CD8-positive, alpha-beta memory T cell (primary cell): ENCODE results near the gene BICD1. TPM values are rescaled to one million over a fixed set of nuclear protein-coding genes. Genes with fewer than 3 reads are reported as not detected.

Experiments
- CTCF ChIA-PET: fragments of 350-600 bp; sonication (Branson Sonifier 250); formaldehyde crosslinking; loops from one replicate; lab custom pipeline; 2021; ENCODE audit warnings: antibody characterized with exemption; lab: Charles Lee
- POLR2A ChIA-PET: fragments of 350-600 bp; sonication (Branson Sonifier 250); formaldehyde crosslinking; loops from one replicate; lab custom pipeline; 2021; ENCODE audit warnings: antibody characterized with exemption; lab: Charles Lee
- DNase-seq, 5 donors: peaks; one replicate each; pipeline versions ENCODE4 v3.0.0 to v3.0.0-alpha.2; 2020 to 2022; ENCODE audit warnings: mixed read lengths in 1 of 5
- H3K27ac ChIP-seq: one replicate; pipeline ENCODE4 v1.7.0; 2013; ENCODE audit warnings: low read depth, mild to moderate bottlenecking, low read length, moderate library complexity
- H3K27me3 ChIP-seq: 2 replicates; pipeline ENCODE4 v1.7.0; 2013; ENCODE audit warnings: low read length, mild to moderate bottlenecking; ENCODE audit not compliant: insufficient read depth, poor library complexity, severe bottlenecking
- H3K36me3 ChIP-seq: 2 replicates; pipeline ENCODE4 v1.7.0; 2013; ENCODE audit warnings: mild to moderate bottlenecking, low read length, moderate library complexity; ENCODE audit not compliant: insufficient read depth
- H3K4me1 ChIP-seq: 2 replicates; pipeline ENCODE4 v1.7.0; 2013; ENCODE audit warnings: mild to moderate bottlenecking, low read length, moderate library complexity; ENCODE audit not compliant: insufficient read depth
- H3K4me3 ChIP-seq: 2 replicates; pipeline ENCODE4 v1.7.0; 2013; ENCODE audit warnings: mild to moderate bottlenecking, low read length
- H3K9me3 ChIP-seq: 2 replicates; pipeline ENCODE4 v1.7.0; 2013; ENCODE audit warnings: mild to moderate bottlenecking, low read length
- H3K27ac Mint-ChIP-seq, 8 donors: one replicate each; pipeline ENCODE4 v1.8.0; 2020 to 2021; ENCODE audit warnings: mixed read lengths in 8 of 8, mild to moderate bottlenecking in 6 of 8, inconsistent platforms in 3 of 8, moderate library complexity in 3 of 8
- H3K27me3 Mint-ChIP-seq, 2 donors: one replicate each; pipeline ENCODE4 v1.8.0; 2020 to 2021; ENCODE audit warnings: mixed read lengths in 2 of 2, mild to moderate bottlenecking in 1 of 2, moderate library complexity in 1 of 2
- H3K36me3 Mint-ChIP-seq, 3 donors: one replicate each; pipeline ENCODE4 v1.8.0; 2020 to 2021; ENCODE audit warnings: mixed read lengths in 3 of 3, inconsistent platforms in 1 of 3, mild to moderate bottlenecking in 1 of 3
- H3K4me1 Mint-ChIP-seq, 3 donors: one replicate each; pipeline ENCODE4 v1.8.0; 2020 to 2021; ENCODE audit warnings: mixed read lengths in 3 of 3, inconsistent platforms in 1 of 3, mild to moderate bottlenecking in 1 of 3
- H3K4me3 Mint-ChIP-seq, 7 donors: one replicate each; pipeline ENCODE4 v1.8.0; 2020 to 2021; ENCODE audit warnings: mixed read lengths in 7 of 7, mild to moderate bottlenecking in 6 of 7, moderate library complexity in 4 of 7, inconsistent platforms in 2 of 7
- H3K9me3 Mint-ChIP-seq, 5 donors: one replicate each; pipeline ENCODE4 v1.8.0; 2020 to 2022; ENCODE audit warnings: mixed read lengths in 5 of 5, mild to moderate bottlenecking in 3 of 5, moderate library complexity in 2 of 5, inconsistent platforms in 1 of 5
- polyA plus RNA-seq: library from polyadenylated mRNA; unstranded; fragments of 300-500 nt; fragmentation: Illumina TruSeq; gene quantifications from one replicate; pipeline ENCODE4 v1.2.3, GENCODE V29; 2021
- total RNA-seq, 2 experiments: library from RNA; stranded (reverse); gene quantifications; one replicate each; pipeline ENCODE4 v1.2.3, GENCODE V29; 2021

BICD1 gene
- total and polyA plus RNA-seq, 3 experiments from 2014 or later, result 8.7 to 20.5 (median 18.0) TPM

DNA sequence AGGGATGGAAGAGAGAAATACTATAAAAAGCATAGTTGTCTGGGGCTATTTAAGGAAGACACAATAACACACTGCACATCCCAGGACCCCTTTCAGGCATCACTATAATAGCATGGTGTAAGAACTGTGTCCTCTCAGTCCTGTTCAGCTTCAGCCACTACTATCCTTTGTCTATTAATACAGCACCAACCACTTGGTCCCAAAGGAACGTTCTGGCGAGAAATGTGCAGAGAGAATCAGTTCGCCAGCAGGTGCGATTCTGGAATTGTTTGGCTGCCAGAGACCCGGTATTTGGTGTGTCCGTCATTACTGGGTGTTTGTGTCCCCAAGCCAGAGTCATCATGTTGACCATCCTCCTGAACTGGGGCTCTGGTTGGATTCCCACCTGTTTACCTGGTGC, 52.7 kb downstream of the BICD1 start:
- POLR2A ChIA-PET, result no interaction called here
- DNase-seq, result no peak
- Histone ChIP-seq H3K4me1 (no peaks in the 10 kb centered on the region), H3K27me3 (no peaks in the 10 kb centered on the region), H3K36me3 (no peaks in the 10 kb centered on the region), H3K9me3 (no peaks in the 10 kb centered on the region), H3K27ac (no peak overlapping the region), H3K4me3 (no peak overlapping the region)
- H3K27ac Mint-ChIP-seq, result peak overlapping the region in 3 of 8 donors; percentile 36 to 56 (median 47)
- peaks cover 2 to 11% (median 10%) of the 10 kb centered on the region in 3 donors for H3K4me1 Mint-ChIP-seq
- no peaks in the 10 kb centered on the region for H3K27me3 Mint-ChIP-seq
- H3K9me3 Mint-ChIP-seq, result no peaks in the 10 kb centered on the region
- H3K4me3 Mint-ChIP-seq, result no peak overlapping the region
- H3K36me3 Mint-ChIP-seq, result peaks cover 0 to 15% (median 5%) of the 10 kb centered on the region in 3 donors
- CTCF ChIA-PET, result interaction anchor here (1.1 kb wide), 1 partner anchor 14 kb away, joined by 3 read pairs; no protein-coding TSS in a partner anchor

DNA sequence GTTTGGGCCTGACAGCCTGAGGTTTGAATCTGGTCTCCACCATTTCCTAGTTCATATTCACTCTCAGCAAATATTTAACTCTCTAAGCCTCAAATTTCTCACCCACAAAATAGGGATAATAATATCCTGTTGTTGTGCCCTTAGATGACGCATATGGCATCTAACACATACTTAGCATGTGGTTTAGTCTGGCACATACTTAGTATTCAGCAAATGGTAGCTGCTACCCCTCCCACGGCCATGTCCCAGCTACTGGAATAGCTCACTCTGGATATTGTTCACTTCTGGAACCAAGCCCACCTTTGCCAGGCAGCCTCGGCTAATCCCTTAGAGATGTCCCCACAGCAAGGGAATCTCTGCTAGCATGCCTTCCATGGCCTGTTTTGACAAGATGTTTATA, 53.3 kb downstream of the BICD1 start:
- peak in 2 of 5 donors; percentile 0 to 51 for DNase-seq
- H3K27ac ChIP-seq, result no peak overlapping the region
- peaks cover 2 to 11% (median 10%) of the 10 kb centered on the region in 3 donors for H3K4me1 Mint-ChIP-seq
- H3K27me3 Mint-ChIP-seq, result no peaks in the 10 kb centered on the region
- CTCF ChIA-PET, result interaction anchor here (1.1 kb wide), 1 partner anchor 13 kb away, joined by 3 read pairs; no protein-coding TSS in a partner anchor
- H3K4me3 Mint-ChIP-seq, result no peak overlapping the region
- no peak overlapping the region for H3K4me3 ChIP-seq
- POLR2A ChIA-PET, result no interaction called here
- H3K4me1 ChIP-seq, result no peaks in the 10 kb centered on the region
- H3K27me3 ChIP-seq, result no peaks in the 10 kb centered on the region
- peak overlapping the region in 5 of 8 donors; percentile 17 to 56 (median 47) for H3K27ac Mint-ChIP-seq
- H3K9me3 ChIP-seq, result no peaks in the 10 kb centered on the region
- H3K36me3 Mint-ChIP-seq, result peaks cover 0 to 15% (median 10%) of the 10 kb centered on the region in 3 donors
- H3K36me3 ChIP-seq, result no peaks in the 10 kb centered on the region
- peaks cover 0 to 2% (median 0%) of the 10 kb centered on the region in 5 donors for H3K9me3 Mint-ChIP-seq

DNA sequence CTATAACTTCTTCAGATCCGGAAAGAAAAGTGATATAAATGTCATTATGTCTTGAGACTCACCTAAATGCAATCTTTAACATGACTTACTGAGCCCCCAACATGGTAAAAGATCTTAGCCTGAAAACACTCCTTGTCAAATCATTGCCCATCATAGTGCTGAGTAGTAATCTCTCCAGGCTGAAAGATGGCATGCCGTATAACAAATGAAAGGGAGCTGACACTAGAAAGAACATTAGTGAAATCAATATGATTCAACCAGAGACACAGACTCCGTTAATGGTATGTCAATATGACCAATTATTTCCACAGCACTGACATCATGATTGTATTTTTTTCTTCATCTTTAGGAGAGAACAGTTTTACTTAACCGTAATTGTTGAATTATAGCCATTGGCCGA, 54.4 kb downstream of the BICD1 start:
- Mint-ChIP-seq H3K27me3 (no peaks in the 10 kb centered on the region), H3K9me3 (peaks cover 0 to 5% (median 0%) of the 10 kb centered on the region in 5 donors), H3K4me1 (peaks cover 2 to 11% (median 10%) of the 10 kb centered on the region in 3 donors), H3K36me3 (peaks cover 0 to 15% (median 12%) of the 10 kb centered on the region in 3 donors), H3K27ac (peak overlapping the region in 1 of 8 donors; percentile 1), H3K4me3 (no peak overlapping the region)
- H3K4me3 ChIP-seq, result no peak overlapping the region
- no peaks in the 10 kb centered on the region for H3K27me3 ChIP-seq
- no peak for DNase-seq
- H3K27ac ChIP-seq, result no peak overlapping the region
- ChIA-PET CTCF (no interaction called here), POLR2A (no interaction called here)
- H3K4me1 ChIP-seq, result no peaks in the 10 kb centered on the region
- no peaks in the 10 kb centered on the region for H3K36me3 ChIP-seq
- no peaks in the 10 kb centered on the region for H3K9me3 ChIP-seq

DNA sequence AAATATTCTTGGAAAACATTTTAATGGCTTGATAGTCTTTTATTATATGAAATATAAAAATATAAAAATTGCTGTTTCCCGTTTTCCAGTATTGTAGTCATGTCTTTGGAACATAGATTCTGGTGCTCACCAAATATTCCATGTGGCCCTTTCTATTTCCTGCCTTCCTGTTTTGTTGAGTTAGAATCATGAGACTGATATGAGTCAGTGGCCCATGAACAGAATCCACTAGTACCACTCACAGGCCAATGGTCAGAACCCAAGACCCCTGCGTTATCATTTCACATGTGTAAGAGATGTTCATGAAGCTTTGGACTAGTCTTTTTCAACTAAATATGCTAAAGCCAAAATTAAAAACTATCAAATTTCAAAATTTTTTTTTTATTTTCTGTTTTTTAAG, 56.9 kb downstream of the BICD1 start:
- peaks cover 0 to 5% (median 0%) of the 10 kb centered on the region in 5 donors for H3K9me3 Mint-ChIP-seq
- no peaks in the 10 kb centered on the region for H3K4me1 ChIP-seq
- H3K27ac ChIP-seq, result no peak overlapping the region
- DNase-seq, result no peak
- no peaks in the 10 kb centered on the region for H3K27me3 ChIP-seq
- POLR2A ChIA-PET, result no interaction called here
- H3K4me3 ChIP-seq, result no peak overlapping the region
- no peak overlapping the region for H3K27ac Mint-ChIP-seq
- no peak overlapping the region for H3K4me3 Mint-ChIP-seq
- peaks cover 0 to 15% (median 12%) of the 10 kb centered on the region in 3 donors for H3K36me3 Mint-ChIP-seq
- no peaks in the 10 kb centered on the region for H3K27me3 Mint-ChIP-seq
- CTCF ChIA-PET, result no interaction called here
- H3K9me3 ChIP-seq, result no peaks in the 10 kb centered on the region
- peaks cover 2 to 11% (median 8%) of the 10 kb centered on the region in 3 donors for H3K4me1 Mint-ChIP-seq
- no peaks in the 10 kb centered on the region for H3K36me3 ChIP-seq

DNA sequence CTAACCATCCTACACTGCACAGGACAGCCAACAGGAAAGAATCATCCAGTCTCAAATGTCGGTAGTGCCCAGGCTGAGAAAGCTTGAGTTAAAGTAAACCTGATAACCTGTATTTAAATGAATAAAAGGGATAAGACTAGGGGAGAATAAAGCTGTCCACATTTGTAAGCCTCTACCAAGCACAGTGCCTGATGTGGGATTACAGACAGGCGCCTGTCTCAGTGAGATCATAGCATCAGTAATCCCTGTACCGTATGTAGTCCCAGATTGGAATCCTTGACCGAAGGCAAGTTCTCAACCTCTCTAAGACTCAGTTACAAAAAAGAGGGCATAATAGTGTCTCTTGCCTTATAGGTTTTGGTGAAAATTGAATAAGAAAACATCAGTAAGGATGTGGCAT, 59.9 kb downstream of the BICD1 start:
- Histone ChIP-seq H3K36me3 (no peaks in the 10 kb centered on the region), H3K27me3 (no peaks in the 10 kb centered on the region), H3K27ac (no peak overlapping the region), H3K4me1 (no peaks in the 10 kb centered on the region), H3K9me3 (no peaks in the 10 kb centered on the region), H3K4me3 (no peak overlapping the region)
- Mint-ChIP-seq H3K4me3 (no peak overlapping the region), H3K36me3 (peaks cover 0 to 7% (median 2%) of the 10 kb centered on the region in 3 donors), H3K27me3 (peaks cover 0 to under 1% of the 10 kb centered on the region in 2 donors), H3K4me1 (no peaks in the 10 kb centered on the region), H3K9me3 (peaks cover 0 to 5% (median 0%) of the 10 kb centered on the region in 5 donors), H3K27ac (no peak overlapping the region)
- POLR2A ChIA-PET, result no interaction called here
- CTCF ChIA-PET, result no interaction called here
- no peak for DNase-seq

DNA sequence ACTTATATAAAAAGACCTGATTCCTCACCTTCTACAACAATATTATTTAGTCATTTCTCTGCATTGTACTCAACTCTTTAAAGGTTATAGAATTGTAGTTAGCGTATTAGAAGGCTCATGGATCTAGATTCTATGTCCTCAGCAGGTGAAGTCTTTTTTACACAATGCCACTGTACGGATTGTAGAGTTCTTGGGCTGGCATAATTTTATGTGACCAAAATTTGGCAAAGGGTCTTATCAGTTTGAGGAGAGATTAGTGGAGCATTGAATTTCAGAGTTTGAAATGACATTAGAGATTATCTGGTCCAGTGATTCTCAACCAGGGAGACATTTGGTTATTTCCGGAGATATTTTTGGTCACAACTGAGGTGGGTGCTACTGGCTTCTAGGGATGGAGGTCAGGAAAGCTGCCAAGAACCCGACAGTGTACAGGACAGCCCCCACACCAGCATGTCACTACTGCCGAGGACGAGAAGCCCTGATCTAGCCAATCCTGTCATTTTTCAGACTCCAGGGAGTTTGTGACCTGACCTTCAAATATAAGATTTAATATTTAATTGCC, 63.9 kb downstream of the BICD1 start:
- H3K4me1 ChIP-seq, result no peaks in the 10 kb centered on the region
- no peak for DNase-seq
- H3K36me3 ChIP-seq, result no peaks in the 10 kb centered on the region
- no peaks in the 10 kb centered on the region for H3K9me3 Mint-ChIP-seq
- no peak overlapping the region for H3K27ac ChIP-seq
- H3K4me3 Mint-ChIP-seq, result no peak overlapping the region
- no peaks in the 10 kb centered on the region for H3K9me3 ChIP-seq
- ChIA-PET POLR2A (no interaction called here), CTCF (no interaction called here)
- no peaks in the 10 kb centered on the region for H3K4me1 Mint-ChIP-seq
- H3K27ac Mint-ChIP-seq, result no peak overlapping the region
- H3K4me3 ChIP-seq, result no peak overlapping the region
- H3K27me3 ChIP-seq, result no peaks in the 10 kb centered on the region
- H3K36me3 Mint-ChIP-seq, result peaks cover 0 to 2% (median 0%) of the 10 kb centered on the region in 3 donors
- H3K27me3 Mint-ChIP-seq, result peaks cover 0 to 1% of the 10 kb centered on the region in 2 donors

DNA sequence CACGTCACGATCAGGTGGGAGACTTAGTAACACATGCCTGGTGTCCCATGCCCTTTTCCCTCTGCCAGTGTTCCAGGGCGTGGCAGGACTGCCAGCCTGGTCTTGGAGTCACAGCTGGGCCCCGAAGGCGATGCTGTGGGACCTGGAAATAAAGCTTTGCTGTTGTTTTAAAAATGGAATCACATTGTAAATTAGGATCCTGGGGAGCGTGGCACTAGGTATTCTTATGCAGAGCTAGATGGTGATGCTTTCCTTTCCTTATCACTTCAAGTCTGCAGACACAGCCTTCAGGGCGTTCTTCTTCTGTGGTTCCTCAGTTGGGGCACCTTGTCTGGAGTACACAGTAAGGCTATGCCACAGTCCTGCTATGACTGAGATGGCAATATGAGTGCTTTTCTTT, 64.6 kb downstream of the BICD1 start:
- Histone ChIP-seq H3K4me1 (no peaks in the 10 kb centered on the region), H3K27ac (no peak overlapping the region), H3K9me3 (no peaks in the 10 kb centered on the region), H3K27me3 (no peaks in the 10 kb centered on the region), H3K4me3 (no peak overlapping the region), H3K36me3 (no peaks in the 10 kb centered on the region)
- DNase-seq, result no peak
- H3K4me1 Mint-ChIP-seq, result no peaks in the 10 kb centered on the region
- ChIA-PET CTCF (no interaction called here), POLR2A (no interaction called here)
- H3K27me3 Mint-ChIP-seq, result peaks cover 0 to 1% of the 10 kb centered on the region in 2 donors
- no peak overlapping the region for H3K27ac Mint-ChIP-seq
- H3K36me3 Mint-ChIP-seq, result peaks cover 0 to 4% (median 0%) of the 10 kb centered on the region in 3 donors
- H3K4me3 Mint-ChIP-seq, result no peak overlapping the region
- H3K9me3 Mint-ChIP-seq, result no peaks in the 10 kb centered on the region

DNA sequence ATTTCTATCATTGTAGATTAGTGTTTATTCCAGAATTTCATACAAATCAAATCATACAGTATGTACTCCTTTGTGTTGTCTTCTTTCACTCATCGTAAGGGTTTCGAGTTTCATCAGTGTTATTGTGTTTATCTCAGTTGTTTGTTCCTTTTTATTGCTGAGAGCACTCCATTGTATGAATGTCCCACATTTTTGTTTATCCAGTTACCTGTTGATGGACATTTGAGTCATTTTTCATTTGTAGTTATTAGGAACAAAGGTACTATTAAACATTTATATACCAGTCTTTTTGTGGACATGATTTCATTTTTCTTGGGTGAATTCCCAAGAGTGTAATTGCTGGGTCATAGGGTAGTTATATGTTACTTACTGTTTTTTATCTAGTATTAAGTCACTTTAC, 70.0 kb downstream of the BICD1 start:
- Histone ChIP-seq H3K27me3 (no peaks in the 10 kb centered on the region), H3K9me3 (no peaks in the 10 kb centered on the region), H3K4me3 (no peak overlapping the region), H3K36me3 (no peaks in the 10 kb centered on the region), H3K4me1 (no peaks in the 10 kb centered on the region), H3K27ac (no peak overlapping the region)
- DNase-seq, result no peak
- H3K27ac Mint-ChIP-seq, result peak overlapping the region in 1 of 8 donors; percentile 38
- H3K27me3 Mint-ChIP-seq, result peaks cover 0 to under 1% of the 10 kb centered on the region in 2 donors
- no peaks in the 10 kb centered on the region for H3K9me3 Mint-ChIP-seq
- H3K4me1 Mint-ChIP-seq, result no peaks in the 10 kb centered on the region
- H3K4me3 Mint-ChIP-seq, result no peak overlapping the region
- peaks cover 0 to 4% (median 0%) of the 10 kb centered on the region in 3 donors for H3K36me3 Mint-ChIP-seq
- ChIA-PET CTCF (no interaction called here), POLR2A (no interaction called here)
